Measurements from ENCODE around the gene COMMD1. TPM values are rescaled to one million over a fixed set of nuclear protein-coding genes. Genes with fewer than 3 reads are reported as not detected.
"Not testable (repeated sequence)": the region's sequence is repeated elsewhere in the genome, so short reads cannot be mapped to it uniquely, and the experiment has no call there.

COMMD1 gene
- total and polyA plus RNA-seq, 3 donors from 2014 or later: 61.7 to 87.9 (median 85.2) TPM

DNA sequence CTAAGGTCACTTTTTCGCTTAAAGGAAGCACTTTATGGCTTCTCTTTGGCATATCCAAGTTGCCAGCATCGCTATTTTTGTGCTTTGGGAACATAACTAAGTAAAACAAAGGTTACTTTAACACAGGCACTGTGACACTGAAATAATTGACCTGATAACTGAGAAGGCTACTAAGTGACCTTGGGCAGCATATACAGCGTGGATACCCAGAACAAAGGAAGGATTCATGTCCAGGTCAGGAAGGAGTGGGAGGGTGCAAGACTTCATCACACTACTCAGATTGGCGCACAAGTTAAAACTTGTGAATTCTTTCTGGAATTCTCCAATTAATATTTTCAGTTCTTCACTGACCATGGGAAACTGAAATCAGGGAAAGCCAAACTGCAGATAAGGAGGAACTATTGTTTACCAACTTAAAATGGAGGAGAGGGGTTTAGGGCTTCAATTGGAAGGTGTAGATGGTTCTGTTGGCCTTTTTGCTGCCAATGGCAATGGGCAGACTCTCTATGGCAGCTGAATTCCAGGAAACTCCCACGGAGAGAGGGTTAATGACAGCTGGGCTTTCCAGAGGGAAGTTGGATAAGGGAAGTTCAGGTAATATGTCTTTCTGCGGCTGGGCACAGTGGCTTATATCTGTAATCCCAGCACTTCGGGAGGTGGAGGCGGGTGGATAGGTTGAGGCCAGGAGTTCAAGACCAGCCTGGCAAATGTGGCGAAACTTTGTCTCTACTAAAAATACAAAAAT lies 45.3 kb downstream of the COMMD1 start:
- no peaks in the 10 kb centered on the region for H3K9me3 ChIP-seq
- TF ChIP-seq POLR2A (IDR thresholded peaks at IDR 0.05): no peak
- TF ChIP-seq, protein P1, sequence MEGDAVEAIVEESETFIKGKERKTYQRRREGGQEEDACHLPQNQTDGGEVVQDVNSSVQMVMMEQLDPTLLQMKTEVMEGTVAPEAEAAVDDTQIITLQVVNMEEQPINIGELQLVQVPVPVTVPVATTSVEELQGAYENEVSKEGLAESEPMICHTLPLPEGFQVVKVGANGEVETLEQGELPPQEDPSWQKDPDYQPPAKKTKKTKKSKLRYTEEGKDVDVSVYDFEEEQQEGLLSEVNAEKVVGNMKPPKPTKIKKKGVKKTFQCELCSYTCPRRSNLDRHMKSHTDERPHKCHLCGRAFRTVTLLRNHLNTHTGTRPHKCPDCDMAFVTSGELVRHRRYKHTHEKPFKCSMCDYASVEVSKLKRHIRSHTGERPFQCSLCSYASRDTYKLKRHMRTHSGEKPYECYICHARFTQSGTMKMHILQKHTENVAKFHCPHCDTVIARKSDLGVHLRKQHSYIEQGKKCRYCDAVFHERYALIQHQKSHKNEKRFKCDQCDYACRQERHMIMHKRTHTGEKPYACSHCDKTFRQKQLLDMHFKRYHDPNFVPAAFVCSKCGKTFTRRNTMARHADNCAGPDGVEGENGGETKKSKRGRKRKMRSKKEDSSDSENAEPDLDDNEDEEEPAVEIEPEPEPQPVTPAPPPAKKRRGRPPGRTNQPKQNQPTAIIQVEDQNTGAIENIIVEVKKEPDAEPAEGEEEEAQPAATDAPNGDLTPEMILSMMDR (IDR thresholded peaks at IDR 0.05): no peak
- intact Hi-C loops (cut with DNase I; ENCODE audit: low total_unique reads): no loop called here
- H3K36me3 ChIP-seq (ENCODE audit: low read depth, missing control alignments): no peaks in the 10 kb centered on the region
- no peaks in the 10 kb centered on the region for H3K27me3 ChIP-seq
- H3K4me3 ChIP-seq: no peak overlapping the region
- 55 to 64% methylated on average over 9 of the region's 9 CpGs for WGBS, 2 donors
- H3K4me1 ChIP-seq: peaks cover 25% of the 10 kb centered on the region
- DNase-seq: peak; percentile 77
- peak overlapping the region; percentile 73 to 83 for H3K27ac ChIP-seq

DNA sequence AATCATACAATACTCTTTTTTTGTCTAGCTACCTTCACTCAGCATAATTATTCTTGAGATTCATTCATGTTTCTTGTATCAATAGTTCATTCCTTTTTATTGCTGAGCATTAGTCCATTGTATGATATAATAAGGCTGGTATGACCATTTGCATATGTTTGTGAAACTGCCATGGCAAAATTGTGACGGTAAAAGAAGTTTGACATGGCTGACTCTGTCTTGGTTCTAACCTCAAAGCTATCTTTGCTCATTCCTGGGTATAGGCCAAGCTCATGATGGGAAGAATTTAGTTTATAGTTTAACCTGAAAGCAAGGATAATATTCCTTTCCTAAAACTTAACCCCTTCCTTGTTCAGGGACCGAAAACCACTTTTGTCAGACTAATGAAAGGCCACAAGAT lies 46.4 kb downstream of the COMMD1 start:
- H3K27ac ChIP-seq: peak overlapping the region; percentile 16 to 73
- no peaks in the 10 kb centered on the region for H3K27me3 ChIP-seq
- DNase-seq: no peak
- H3K9me3 ChIP-seq: no peaks in the 10 kb centered on the region
- H3K4me3 ChIP-seq: no peak overlapping the region
- no peaks in the 10 kb centered on the region for H3K36me3 ChIP-seq (ENCODE audit: low read depth, missing control alignments)
- intact Hi-C loops (cut with DNase I; ENCODE audit: low total_unique reads): no loop called here
- peaks cover 19% of the 10 kb centered on the region for H3K4me1 ChIP-seq
- TF ChIP-seq POLR2A (IDR thresholded peaks at IDR 0.05): no peak
- TF ChIP-seq, protein P1 (IDR thresholded peaks at IDR 0.05): no peak
- WGBS, 2 donors: 83 to 86% methylated on average over 2 of the region's 2 CpGs

DNA sequence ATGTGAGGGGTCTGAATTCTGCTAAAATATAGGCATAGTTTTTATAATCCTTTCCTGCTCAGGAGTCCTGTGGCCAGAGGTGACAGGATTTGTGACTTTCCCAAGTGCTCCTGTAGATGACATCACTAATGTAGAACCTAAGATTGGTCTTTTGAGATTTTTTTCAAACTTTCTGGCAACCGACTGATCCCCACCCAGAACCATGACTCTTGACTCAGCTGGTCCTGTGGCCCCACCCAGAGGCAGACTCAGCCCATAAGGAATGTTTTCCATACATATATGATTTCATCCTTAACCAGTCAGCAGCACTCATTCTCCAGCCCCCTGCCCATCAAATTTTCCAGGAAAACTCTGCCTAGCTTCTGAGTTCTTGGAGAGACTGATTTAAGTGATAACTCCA lies 46.8 kb downstream of the COMMD1 start:
- H3K27me3 ChIP-seq: no peaks in the 10 kb centered on the region
- H3K4me1 ChIP-seq: peaks cover 18% of the 10 kb centered on the region
- TF ChIP-seq POLR2A (IDR thresholded peaks at IDR 0.05): no peak
- TF ChIP-seq, protein P1 (IDR thresholded peaks at IDR 0.05): no peak
- DNase-seq: no peak
- H3K36me3 ChIP-seq (ENCODE audit: low read depth, missing control alignments): no peaks in the 10 kb centered on the region
- H3K27ac ChIP-seq: peak overlapping the region; percentile 16 to 73
- intact Hi-C loops (cut with DNase I; ENCODE audit: low total_unique reads): no loop called here
- H3K4me3 ChIP-seq: no peak overlapping the region
- WGBS, 2 donors: 97 to 100% methylated on average over 1 of the region's 1 CpG
- no peaks in the 10 kb centered on the region for H3K9me3 ChIP-seq

DNA sequence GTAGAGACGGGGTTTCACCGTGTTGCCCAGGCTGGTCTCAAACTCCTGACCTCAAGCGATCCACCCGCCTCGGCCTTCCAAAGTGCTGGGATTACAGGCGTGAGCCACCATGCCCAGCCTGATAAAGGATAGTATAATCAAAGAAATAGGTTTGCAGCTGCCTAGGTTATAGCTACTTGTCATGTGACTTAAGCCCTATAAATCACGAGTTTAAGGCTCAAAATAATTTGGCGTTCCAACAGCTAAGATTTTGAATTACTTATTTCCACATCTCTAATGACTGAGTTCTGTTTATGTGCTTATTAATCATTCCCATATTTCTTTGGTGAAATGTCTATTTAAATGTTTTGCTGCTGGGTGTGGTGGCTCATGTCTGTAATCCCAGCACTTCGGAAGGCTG lies 49.4 kb downstream of the COMMD1 start:
- H3K4me1 ChIP-seq; H3K9me3 ChIP-seq; H3K4me3 ChIP-seq; H3K27ac ChIP-seq; H3K36me3 ChIP-seq (ENCODE audit: low read depth, missing control alignments); H3K27me3 ChIP-seq; intact Hi-C loops (cut with DNase I; ENCODE audit: low total_unique reads); DNase-seq: not testable (repeated sequence)
- WGBS, 2 donors: 92 to 93% methylated on average over 9 of the region's 9 CpGs

DNA sequence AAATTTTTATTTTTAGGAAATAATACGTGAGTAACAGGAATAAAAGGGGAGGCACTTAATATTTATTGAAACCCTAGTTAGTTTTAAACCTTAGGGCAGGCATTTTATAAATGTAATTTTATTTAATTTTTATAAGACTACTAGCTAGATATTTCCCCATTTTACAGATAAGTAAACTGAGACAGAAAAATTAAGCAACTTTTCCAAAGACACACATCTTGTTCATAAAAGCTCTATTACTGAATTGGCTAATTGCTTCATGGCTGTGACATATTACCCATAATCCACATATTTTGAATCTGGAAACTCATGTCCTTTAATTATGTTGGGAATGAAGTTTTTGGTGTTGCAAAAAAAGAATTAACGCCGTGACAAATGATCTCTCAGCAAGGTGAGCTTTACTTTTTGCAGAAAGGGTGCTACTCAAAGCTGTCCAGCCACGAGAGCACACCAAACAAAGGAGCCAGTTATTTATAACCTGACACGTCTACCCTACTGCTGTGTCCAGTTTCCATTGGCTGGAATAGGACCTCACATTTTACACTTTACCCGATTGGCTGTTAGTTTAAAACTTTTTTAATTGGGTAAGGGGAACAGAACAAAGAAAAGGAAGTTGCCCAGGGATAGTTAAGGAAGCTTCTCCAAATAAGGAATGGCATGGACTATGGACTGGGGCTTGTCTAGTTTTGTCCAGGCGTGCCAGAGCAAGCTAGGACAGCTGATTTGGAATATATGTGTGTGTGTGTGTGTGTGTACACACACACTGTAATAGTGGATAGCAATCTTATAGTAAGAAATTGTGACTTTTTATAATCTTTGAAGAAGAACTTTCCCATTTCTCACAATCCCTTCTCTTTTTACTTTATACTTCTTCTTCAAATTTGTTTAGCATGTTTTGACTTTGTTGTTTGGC lies 54.2 kb downstream of the COMMD1 start:
- H3K36me3 ChIP-seq (ENCODE audit: low read depth, missing control alignments): no peaks in the 10 kb centered on the region
- peaks cover 9% of the 10 kb centered on the region for H3K4me1 ChIP-seq
- intact Hi-C loops (cut with DNase I; ENCODE audit: low total_unique reads): no loop called here
- WGBS, 2 donors: 83 to 90% methylated on average over 7 of the region's 7 CpGs
- DNase-seq: no peak
- TF ChIP-seq, protein P1 (IDR thresholded peaks at IDR 0.05): no peak
- TF ChIP-seq POLR2A (IDR thresholded peaks at IDR 0.05): no peak
- H3K27me3 ChIP-seq: no peaks in the 10 kb centered on the region
- H3K27ac ChIP-seq: no peak overlapping the region
- no peaks in the 10 kb centered on the region for H3K9me3 ChIP-seq
- no peak overlapping the region for H3K4me3 ChIP-seq
